HG03060 (cell line): Measurements from ENCODE around the gene CALML3.

Experiments used
- ATAC-seq: cut with Tn5 transposase; IDR thresholded peaks from one replicate; pipeline ENCODE4 v1.9.1; 2021; ENCODE audit warnings: low read depth, moderate number of reproducible peaks; ENCODE audit not compliant: unreplicated experiment

CALML3 gene

DNA sequence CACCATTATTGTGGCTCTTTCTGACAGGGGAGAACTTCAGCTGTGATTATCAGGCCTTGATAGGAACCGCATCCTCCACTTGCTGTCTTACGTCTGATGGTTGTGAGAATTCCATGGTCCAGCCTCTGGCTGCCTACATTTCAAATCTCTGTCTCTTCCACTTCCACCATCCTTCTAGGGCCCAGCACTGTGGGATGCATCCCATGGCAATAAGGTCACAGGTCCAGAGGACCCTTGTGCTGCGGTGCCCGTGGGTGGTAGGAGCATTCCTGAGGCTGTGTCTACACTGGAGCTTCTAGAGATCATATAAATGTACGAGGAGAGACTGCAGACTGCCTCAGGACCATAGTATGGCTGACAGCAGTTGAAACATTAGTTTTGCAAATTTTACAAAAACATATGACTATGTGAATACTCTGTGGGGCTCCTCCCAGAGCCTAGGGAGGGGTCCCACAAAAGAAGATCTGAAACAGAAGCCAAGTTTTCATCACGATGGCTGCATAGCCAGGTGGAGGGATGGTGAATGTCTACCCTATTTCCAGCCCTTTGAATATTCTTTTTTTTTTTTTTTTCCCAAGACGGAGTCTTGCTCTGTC lies 11.8 kb downstream of the CALML3 start:
- ATAC-seq: no peak

DNA sequence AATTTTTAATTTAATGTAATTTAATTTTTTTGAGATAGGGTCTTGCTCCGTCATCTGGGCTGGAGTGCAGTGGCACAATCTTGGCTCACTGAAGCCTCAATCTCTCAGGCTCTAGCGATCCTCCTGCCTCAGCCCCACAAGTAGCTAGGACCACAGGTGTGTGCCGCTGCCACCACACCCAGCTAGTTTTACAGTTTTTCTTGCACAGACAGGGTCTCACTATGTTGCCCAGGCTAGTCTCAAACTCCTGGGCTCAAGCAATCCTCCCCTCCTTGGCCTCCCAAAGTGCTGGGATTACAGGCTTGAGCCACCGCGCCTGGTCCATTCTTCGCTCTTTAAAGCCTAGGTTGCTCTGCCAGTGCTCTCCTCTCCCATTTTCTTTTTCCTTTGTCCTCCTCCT lies 12.9 kb downstream of the CALML3 start:
- no peak for ATAC-seq

DNA sequence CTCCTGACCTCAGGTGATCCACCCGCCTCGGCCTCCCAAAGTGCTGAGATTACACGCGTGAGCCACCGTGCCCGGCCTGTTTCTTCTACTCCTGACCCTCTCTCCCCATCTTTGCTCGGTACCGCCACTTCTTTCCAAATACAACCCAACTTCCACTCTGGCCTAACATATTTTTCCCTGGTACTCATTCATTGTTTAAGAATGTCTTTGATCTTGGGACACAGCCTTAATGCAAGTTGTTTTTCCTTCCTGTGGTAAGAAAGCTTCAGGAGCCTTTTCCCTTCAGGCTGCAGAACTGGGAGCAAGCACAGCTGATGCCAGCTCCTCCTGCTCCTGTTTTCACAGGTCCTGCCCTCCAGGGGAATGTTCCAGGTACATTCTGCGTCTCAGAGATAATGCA lies 13.7 kb downstream of the CALML3 start:
- ATAC-seq: no peak

DNA sequence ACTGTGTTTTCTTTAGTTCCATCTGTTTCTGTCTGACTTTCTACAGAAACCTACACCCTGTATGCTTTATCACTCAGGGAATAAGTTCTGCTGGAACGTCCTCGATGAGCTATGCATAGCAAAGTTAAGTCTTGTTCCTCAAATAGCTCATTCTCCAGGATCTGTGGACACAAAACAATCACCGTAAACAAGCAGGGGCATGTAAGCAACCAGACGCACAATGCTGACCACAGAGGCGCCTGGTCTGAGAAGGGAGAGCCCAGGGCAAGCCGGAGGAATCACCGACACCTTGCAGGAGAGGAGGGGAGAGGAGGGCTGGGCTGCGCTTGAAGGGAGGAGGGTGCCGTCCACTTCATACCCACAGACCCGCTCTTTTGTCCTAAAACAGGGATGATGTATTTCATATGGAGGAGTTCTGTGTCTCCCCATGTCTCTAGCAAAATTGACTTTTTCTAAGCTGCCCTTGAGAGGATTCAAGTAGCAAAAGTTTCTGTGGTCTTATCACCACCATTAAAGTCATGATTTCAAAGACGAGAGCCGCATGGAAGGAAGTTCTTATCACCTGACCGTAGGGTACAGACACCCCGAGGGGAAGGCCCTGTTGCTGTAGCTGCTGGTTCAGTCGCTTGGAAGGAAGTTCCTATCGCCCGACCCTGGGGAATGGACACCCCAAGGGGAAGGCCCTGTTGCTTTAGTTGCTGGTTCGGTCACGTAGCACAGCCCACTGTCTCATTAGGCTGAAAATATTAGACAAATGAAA lies 14.3 kb downstream of the CALML3 start:
- ATAC-seq: no peak

DNA sequence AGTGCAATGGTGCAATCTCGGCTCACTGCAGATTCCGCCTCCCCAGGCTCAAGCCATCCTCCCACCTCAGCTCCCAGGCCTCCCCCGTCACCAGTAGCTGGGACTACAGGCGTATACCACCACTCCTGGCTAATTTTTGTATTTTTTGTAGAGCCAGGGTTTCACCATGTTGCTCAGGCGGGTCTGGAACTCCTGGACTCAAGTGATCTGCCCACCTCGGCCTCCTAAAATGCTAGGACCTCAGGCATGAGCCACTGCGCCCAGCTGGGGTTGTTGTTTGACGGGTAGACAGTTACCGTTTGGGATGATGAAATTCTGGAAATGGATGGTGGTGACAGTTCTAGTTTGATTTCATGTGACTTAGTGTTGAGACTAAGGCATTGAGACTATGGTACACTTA lies 15.3 kb downstream of the CALML3 start:
- ATAC-seq: no peak

DNA sequence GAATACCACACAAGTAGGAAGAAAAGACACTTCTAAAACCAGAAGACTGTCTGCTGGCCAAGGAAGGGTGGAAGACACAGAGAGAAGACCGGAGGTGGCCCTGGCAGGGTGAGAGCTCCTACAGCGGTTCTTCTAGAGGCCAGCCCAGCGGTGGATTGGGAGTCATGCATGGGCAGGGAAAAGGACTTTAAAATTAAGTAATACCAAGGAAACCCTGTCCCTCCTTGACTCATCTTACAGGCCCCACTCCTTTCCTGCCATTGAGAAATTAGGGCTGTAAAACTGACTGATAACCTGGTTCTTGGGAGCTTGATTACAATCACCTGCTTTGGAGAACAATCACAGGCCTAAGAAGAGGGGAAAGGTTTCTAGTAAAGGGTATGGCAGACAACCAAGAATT lies 16.1 kb downstream of the CALML3 start:
- ATAC-seq: no peak

DNA sequence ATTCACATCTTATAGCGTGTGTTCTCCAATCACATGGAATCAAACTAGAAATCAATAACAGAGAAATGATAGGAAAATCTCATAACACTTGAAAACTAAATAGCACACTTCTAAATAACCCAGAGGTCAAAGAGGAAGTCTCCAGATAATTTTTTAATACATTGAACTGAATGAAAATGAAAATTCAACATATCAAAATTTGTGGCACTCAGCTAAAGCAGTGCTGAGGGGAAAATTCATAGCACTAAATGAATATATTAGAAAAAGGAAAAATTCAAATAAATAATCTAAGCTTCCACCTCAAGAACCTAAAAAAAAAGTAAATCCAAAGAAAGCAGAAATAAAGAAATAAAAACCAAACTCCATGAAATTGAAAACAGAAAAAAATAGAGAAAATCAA lies 17.3 kb downstream of the CALML3 start:
- no peak for ATAC-seq

DNA sequence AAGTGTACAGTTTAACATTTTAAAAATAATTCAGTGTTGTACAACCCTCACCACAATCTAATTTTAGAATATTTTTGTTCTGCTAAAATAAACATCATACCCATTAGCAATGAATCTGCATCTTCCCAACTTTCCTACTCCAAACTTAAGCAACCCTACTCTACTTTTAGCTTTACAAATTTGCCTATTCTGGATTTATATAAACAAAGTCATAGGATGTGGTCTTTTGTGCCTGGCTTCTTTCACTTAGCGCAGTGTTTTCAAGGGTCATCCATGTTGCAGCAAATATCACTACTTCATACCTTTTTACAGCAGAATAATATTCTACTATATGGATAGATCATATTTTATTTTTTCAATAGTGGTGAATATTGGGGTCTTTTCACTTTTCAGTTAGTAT lies 18.9 kb downstream of the CALML3 start:
- no peak for ATAC-seq

DNA sequence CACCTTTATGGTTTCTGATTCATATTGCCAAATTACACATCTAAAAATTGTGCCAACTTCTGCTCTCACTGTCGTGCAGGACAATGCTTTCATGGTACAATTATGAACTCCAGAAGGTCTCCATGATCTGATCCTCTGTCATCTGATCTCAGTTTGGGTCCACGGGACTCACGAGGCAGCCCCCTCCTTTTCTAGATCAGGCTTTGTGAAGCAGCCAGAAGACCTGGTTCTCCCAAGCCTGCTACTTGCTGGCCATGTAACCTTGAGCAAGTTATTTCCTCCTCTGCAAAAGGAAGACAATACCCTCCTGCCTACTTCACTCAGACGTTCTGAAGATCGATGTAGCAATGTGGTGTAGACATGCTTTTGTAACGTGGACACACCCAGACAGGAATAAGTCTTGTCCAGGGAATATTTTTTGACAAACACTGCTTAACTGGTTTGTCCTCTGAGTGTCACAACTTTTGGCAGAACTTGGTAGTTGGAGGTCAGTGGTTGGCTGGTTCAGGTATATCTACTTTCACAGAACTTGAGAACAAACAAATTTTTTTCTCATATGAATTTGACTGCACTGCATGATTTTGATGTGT lies 19.6 kb downstream of the CALML3 start:
- ATAC-seq: no peak

DNA sequence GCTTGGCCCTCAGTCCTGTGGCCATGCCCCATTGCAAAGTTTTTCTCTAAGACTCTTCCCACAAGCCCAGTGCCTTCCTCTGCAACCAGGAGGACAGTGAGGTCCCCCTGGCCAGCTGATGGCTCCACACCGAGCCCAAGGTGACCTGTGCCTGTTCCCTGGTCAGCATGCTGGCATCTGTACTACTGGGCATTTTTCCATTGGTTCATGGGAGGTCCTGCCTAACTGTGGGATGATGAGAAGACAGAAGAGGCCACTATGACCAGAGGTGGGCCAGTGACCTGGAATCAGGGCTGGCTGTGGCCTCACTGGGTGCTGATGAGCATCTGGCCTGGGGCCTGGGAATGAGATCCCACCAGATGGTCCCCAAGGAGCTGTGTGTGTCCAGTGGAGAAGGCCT lies 20.2 kb downstream of the CALML3 start:
- ATAC-seq: no peak

DNA sequence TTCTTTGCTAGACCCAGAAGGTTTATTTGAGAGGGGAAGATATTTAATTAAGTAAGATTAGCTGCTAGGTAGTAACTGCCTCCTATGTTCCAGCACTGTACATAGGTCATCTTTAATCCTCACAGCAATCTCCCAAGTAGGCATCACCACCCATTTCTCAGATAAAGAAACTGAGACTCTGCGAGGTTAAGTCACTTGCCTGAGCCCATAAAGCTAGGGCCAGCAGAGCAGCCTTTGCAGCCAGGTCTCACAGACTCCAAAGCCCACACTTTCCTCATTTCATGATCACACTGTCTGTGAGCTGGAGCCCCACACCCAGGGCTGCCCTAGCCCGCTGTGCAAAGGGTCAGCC lies 20.6 kb downstream of the CALML3 start:
- ATAC-seq: no peak

DNA sequence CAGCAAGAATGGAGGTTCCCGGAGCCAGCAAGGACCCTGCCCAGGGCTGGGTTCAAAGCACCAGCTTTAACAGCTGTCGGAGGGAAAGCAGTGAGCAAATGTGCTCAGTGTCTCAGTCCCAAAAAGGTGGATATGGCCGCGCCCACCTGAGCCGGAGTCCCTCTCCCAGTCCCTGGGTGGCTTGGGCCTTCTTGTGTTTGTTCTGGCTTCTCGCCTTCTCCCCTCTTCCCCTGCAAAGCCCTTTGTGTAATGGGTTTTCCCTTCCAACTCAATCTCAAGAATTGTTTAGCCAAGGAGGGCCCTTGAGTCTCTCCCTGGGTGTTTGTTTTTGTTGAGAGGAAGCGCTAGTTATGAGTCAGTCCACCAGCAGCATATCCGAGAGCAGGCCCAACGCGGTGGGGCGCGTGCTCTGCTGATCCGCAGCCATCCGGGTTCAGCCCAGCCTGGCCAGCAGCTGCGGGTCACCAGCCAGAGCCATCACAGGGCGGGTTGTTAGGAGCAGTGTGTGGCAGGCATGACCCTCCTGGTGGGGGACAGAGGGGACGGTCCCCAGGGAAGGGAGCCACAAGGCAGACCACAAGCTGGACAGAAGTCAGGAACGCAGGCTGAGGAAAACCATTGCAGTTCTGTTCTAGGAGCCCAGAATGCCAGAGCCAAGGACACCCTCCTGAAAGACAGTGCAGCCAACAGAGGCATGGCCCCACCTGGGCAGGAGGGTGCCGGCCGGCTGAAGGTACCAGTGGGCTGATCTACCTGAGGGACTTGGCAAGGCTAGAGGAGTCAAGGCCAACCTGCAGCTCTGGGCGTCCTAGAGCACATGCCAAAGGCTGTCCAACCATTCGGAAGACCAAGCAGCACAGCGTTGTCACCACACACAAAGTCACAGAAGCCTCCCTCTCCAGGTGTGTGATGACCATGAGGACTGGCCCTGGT lies 21.3 kb downstream of the CALML3 start:
- ATAC-seq: no peak

DNA sequence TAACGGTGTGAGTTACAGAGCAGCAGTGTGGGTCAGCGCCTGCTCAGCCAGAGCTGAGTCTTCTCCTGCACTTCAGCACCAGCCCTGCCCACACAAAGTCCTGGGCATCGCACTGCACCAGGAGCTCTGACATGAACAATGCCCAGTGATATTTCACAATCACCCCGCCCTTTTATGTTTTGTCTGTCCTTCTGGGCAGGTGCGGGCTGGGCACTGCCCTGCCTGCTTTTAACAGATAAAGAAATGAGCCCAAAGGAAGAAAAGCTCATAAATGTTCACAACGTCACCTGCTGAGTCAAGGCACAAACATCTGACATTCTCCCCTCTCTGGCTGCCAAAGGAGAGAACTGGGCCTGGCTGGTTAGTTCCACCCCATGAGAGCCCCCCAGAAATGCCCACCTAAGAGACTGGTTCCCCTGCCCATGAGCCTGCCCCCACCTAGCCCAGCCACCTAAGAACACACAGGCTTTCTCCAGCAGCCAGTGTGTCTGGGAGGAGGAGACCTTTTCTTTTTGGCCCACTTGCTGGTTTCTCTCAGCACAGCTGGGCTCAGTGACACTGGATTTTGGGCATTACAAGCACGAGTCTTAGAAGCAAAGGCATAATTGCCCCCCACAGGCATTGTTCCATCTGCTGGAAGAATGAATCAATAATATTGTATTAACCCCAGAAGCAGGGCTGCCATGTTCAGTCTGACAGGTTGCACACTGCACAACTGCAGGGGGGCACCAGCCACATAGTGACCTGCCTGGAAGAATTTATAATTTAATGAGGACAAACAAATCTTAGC lies 22.3 kb downstream of the CALML3 start:
- no peak for ATAC-seq

DNA sequence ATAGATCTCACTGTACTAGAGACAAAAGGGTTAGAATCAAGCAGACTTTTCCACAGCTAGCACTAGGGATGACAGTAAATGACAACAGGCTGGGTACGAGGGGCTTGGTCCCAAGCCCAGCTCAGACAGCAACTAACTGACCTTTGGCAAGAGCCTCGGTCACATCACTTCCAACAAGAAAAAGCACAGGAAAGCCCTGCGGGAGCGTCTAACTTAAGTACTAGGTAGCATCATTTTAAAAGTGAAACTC lies 22.8 kb downstream of the CALML3 start:
- ATAC-seq: no peak

DNA sequence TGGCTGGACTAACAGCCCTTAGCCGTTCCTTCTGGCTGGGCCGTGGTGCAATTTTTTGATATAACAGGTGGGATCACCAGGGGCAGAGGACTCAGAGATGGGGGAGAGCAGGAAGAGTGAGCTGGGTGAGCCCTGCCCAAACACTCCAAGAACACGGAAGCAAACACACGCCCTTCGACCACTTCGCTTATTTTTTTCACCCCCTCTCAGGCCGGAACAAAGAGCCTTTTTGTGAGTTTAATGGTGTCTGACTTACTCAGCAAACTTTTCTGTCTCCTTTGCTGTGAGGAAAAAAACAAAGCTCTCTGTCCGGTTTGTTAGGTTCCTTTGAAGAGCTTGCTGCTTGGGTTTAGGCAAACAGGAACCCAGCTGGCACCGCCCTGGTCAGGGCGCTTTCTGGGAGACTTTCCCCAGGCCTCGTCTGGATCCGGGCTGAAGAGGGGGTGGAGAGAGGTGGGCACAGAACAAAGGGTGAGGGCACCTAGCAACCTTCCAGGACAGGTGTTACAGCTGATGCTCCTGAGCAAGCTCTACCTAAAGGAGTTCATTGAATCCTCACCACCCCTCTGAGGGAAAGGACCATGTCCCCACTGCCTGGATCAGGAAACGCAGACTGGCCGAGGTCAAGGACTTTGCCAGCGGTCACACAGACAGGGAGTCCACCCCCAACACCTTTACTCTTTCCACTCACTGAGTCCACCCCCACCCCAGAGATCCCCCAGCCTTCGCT lies 23.3 kb downstream of the CALML3 start:
- no peak for ATAC-seq

DNA sequence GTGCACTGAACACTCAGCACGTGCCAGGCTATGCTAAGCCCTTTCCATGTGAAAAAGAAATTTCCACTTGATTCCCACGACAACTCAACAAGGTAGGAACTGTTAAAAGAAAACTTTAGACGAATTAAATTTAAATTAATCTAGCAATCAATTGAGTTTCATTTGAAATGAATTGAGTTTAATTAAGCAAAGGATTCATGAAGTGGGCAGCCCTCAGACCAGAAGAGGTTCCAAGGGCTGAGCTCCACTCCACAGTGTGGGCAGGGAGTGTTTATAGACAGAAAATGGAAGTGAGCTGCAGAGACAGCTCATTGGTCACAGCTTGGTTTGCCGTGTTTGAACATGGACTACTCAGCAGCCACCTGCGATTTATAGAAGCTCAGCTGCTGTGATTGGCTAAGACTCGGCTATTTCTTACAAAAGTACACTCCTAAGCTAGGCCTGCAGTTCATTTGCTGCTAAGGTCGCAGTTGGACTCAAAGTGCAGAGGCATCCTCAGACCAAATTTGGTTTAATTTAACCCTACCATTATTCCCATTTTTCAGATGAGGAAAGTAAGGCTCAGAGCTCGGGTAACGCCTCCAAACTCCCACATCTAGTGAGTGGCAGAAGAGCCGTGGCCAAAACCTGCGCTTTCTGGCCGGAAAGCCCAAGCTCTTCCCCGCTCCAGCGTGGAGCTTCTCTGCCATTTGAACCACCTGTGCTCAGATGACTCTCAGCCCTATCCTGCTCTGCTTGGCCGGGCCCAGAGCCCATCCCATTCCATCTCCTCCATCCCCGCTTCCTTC lies 24.9 kb downstream of the CALML3 start:
- no peak for ATAC-seq

DNA sequence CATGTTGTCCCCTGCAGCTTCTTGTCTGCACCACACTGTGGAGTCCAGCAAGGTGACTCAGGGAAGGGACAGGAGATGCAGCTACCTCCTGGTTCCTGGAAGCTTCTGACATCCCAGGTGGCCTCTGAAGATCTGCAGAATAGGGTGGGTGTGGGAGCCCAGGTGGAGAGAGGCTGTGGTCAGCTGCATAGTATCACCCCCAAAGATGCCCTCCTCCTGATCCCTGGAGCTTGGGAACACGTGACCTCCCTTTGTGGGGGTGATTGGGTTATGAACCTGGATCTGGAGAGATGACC lies 25.4 kb downstream of the CALML3 start:
- ATAC-seq: no peak

DNA sequence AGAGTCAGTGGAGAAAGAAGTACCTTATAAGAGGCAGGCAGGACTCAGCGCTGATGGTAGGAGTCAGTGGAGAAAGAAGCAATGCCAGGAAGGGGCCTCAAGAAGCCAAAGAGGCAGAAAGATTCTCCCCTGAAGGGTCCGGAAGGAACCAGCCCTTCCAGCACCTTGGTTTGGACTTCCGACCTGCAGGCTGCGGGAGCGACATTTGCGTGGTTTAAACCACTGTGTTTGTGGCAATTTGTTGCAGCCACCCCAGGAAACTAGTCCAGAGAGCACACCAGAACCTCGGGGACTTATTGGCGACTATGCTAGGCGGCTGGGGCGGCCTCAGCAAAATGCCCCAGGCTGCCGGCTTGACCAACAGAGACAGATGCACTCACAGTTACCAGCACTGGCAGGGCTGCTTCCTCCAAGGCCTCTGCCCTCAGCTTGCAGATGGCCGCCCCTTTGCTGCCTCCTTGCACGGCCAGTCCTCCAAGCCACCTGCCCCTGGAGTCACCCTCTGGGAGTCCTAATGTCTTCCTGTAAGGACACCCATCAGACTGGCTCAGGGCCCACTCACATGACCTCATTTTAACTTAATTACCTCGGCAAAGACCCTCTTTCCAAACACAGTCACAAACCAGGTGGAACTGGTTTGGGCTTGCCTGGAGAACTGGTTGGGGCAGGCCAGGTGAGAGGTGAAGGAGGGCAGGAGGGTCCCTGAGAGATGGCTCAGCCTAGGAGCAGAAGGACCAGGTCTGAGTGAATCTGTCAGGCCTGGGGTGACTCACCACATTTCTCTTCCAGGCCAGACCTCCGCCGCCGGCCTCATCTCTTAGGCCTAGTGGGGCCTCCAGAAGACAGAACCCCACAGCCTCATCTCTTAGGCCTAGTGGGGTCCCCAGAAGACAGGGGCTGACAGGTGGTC lies 26.1 kb downstream of the CALML3 start:
- no peak for ATAC-seq
